GM19467 (cell line): Measurements from ENCODE around the gene RPS6KA2.
"Not testable (repeated sequence)": the region's sequence is repeated elsewhere in the genome, so short reads cannot be mapped to it uniquely, and the experiment has no call there.

Experiments
- ATAC-seq: cut with Tn5 transposase; IDR thresholded peaks from one replicate; pipeline ENCODE4 v1.9.1; 2021; ENCODE audit warnings: mild to moderate bottlenecking, moderate library complexity; ENCODE audit not compliant: unreplicated experiment

The RPS6KA2 gene

GRCh38 chr6:166558156-166559005, 68.7 kb downstream of the RPS6KA2 start:
- ATAC-seq: no peak

GRCh38 chr6:166556863-166557322, 70.2 kb downstream of the RPS6KA2 start:
- no peak for ATAC-seq

- ATAC-seq: no peak
Observed at GRCh38 chr6:166556336-166556735, 70.7 kb downstream of the RPS6KA2 start.

GRCh38 chr6:166555086-166555485, 72.0 kb downstream of the RPS6KA2 start:
- no peak for ATAC-seq

GRCh38 chr6:166554316-166554715, 72.7 kb downstream of the RPS6KA2 start:
- ATAC-seq: no peak

GRCh38 chr6:166553563-166554271, 73.3 kb downstream of the RPS6KA2 start:
- no peak for ATAC-seq

- no peak for ATAC-seq
Observed at GRCh38 chr6:166552600-166552999, 74.5 kb downstream of the RPS6KA2 start.

GRCh38 chr6:166551754-166552495, 75.1 kb downstream of the RPS6KA2 start:
- no peak for ATAC-seq

GRCh38 chr6:166546653-166547052, 80.4 kb downstream of the RPS6KA2 start:
- ATAC-seq: no peak

- ATAC-seq: no peak
Observed at GRCh38 chr6:166545156-166546034, 81.7 kb downstream of the RPS6KA2 start.

GRCh38 chr6:166544296-166544605, 82.8 kb downstream of the RPS6KA2 start:
- ATAC-seq: no peak

- ATAC-seq: no peak
Observed at GRCh38 chr6:166543603-166544295, 83.3 kb downstream of the RPS6KA2 start.

GRCh38 chr6:166542580-166542912, 84.5 kb downstream of the RPS6KA2 start:
- no peak for ATAC-seq

GRCh38 chr6:166541876-166542579, 85.0 kb downstream of the RPS6KA2 start:
- ATAC-seq: peak; percentile 37

- peak; percentile 27 for ATAC-seq
Observed at GRCh38 chr6:166541366-166541765, 85.7 kb downstream of the RPS6KA2 start.

GRCh38 chr6:166540631-166541331, 86.3 kb downstream of the RPS6KA2 start:
- ATAC-seq: peak; percentile 91

GRCh38 chr6:166539543-166539942, 87.5 kb downstream of the RPS6KA2 start:
- no peak for ATAC-seq

- ATAC-seq: not testable (repeated sequence)
Observed at GRCh38 chr6:166539011-166539385, 88.1 kb downstream of the RPS6KA2 start.
